Progenitor cell of endocrine pancreas (in vitro differentiated cells): ENCODE results near the gene QRICH1. TPM values are rescaled to one million over a fixed set of nuclear protein-coding genes. Genes with fewer than 3 reads are reported as not detected.
A peak's percentile ranks its signal among the peaks of the same experiment; 100 is the strongest.

ENCODE experiments used
- DNase-seq: peaks from one replicate; pipeline ENCODE4 v3.0.0; 2021; ENCODE audit warnings: low spot score; ENCODE audit not compliant: unreplicated experiment
- H3K27ac Mint-ChIP-seq: 2 replicates; pipeline ENCODE4 v1.8.0; 2021; ENCODE audit warnings: mild to moderate bottlenecking, moderate library complexity, mixed read lengths
- H3K27me3 Mint-ChIP-seq: 2 replicates; pipeline ENCODE4 v1.8.0; 2021; ENCODE audit warnings: mixed read lengths
- H3K36me3 Mint-ChIP-seq: 2 replicates; pipeline ENCODE4 v1.8.0; 2022; ENCODE audit warnings: mixed read lengths; ENCODE audit not compliant: insufficient read depth
- H3K4me1 Mint-ChIP-seq: 2 replicates; pipeline ENCODE4 v1.8.0; 2021; ENCODE audit warnings: low read depth, mixed read lengths
- H3K4me3 Mint-ChIP-seq: 2 replicates; pipeline ENCODE4 v1.8.0; 2021; ENCODE audit warnings: low read depth, mild to moderate bottlenecking, moderate library complexity, mixed read lengths
- H3K9me3 Mint-ChIP-seq: 2 replicates; pipeline ENCODE4 v1.8.0; 2021; ENCODE audit warnings: low read depth, mixed read lengths
- microRNA-seq: library from miRNA; unstranded; fragments of <30 nt; microRNA quantifications from one replicate; pipeline ENCODE4 v1.1.0, GENCODE V29; 2020; ENCODE audit warnings: borderline number of aligned reads; ENCODE audit not compliant: unreplicated experiment
- total RNA-seq: library from RNA; stranded (reverse); gene quantifications from 2 replicates; pipeline ENCODE4 v1.2.1, GENCODE V29; 2021
- TF ChIP-seq, protein P1 (sequence below): fragments of 200-600 bp; sonication (generic); IDR thresholded peaks from one replicate; pipeline ENCODE4 v1.5.0; 2021; ENCODE audit warnings: antibody characterized with exemption, mild to moderate bottlenecking; ENCODE audit not compliant: unreplicated experiment

QRICH1 gene
- total RNA-seq, 1 donor from 2014 or later, result 130 TPM

GRCh38 chr3:48982016-48982415, 111.9 kb downstream of the QRICH1 start:
- Mint-ChIP-seq H3K27me3 (no peaks in the 10 kb centered on the region), H3K9me3 (no peaks in the 10 kb centered on the region), H3K36me3 (peaks cover 14% of the 10 kb centered on the region), H3K4me1 (no peaks in the 10 kb centered on the region), H3K4me3 (no peak overlapping the region), H3K27ac (no peak overlapping the region)
- TF ChIP-seq, protein P1, sequence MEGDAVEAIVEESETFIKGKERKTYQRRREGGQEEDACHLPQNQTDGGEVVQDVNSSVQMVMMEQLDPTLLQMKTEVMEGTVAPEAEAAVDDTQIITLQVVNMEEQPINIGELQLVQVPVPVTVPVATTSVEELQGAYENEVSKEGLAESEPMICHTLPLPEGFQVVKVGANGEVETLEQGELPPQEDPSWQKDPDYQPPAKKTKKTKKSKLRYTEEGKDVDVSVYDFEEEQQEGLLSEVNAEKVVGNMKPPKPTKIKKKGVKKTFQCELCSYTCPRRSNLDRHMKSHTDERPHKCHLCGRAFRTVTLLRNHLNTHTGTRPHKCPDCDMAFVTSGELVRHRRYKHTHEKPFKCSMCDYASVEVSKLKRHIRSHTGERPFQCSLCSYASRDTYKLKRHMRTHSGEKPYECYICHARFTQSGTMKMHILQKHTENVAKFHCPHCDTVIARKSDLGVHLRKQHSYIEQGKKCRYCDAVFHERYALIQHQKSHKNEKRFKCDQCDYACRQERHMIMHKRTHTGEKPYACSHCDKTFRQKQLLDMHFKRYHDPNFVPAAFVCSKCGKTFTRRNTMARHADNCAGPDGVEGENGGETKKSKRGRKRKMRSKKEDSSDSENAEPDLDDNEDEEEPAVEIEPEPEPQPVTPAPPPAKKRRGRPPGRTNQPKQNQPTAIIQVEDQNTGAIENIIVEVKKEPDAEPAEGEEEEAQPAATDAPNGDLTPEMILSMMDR, result no peak
- DNase-seq, result no peak

GRCh38 chr3:48980295-48980694, 113.6 kb downstream of the QRICH1 start:
- Mint-ChIP-seq H3K4me1 (no peaks in the 10 kb centered on the region), H3K4me3 (no peak overlapping the region), H3K27me3 (no peaks in the 10 kb centered on the region), H3K9me3 (no peaks in the 10 kb centered on the region), H3K27ac (no peak overlapping the region), H3K36me3 (peaks cover 14% of the 10 kb centered on the region)
- DNase-seq, result no peak
- TF ChIP-seq, protein P1, result no peak

Small RNA genes lying within 50 kb of the gene (microRNA-seq; reads per million reads assigned to microRNA genes)
- 9,316 reads per million, percentile 92 among the genes with 10 or more reads in this experiment for gene MIR191
- gene MIR425, result 18,739 reads per million, percentile 97 among the genes with 10 or more reads in this experiment
- 2.4 reads per million for gene MIR6890

Other genes starting within 250 kb of the QRICH1 start
- gene PRKAR2A, start 246.2 kb downstream of the QRICH1 start, total RNA-seq, result 30.0 and 34.5 TPM in 2 replicates
- 14.2 and 17.1 TPM in 2 replicates for gene SLC25A20, start 195.2 kb downstream of the QRICH1 start, total RNA-seq
- gene ARIH2, start 175.2 kb downstream of the QRICH1 start, total RNA-seq, result 105 and 121 TPM in 2 replicates
- gene P4HTM, start 103.8 kb downstream of the QRICH1 start, total RNA-seq, result 45.3 and 48.4 TPM in 2 replicates
- 369 and 414 TPM in 2 replicates for gene WDR6, start 86.7 kb downstream of the QRICH1 start, total RNA-seq
- gene DALRD3, start 75.5 kb downstream of the QRICH1 start, total RNA-seq, result 44.1 and 45.5 TPM in 2 replicates
- gene NDUFAF3, start 72.0 kb downstream of the QRICH1 start, total RNA-seq, result 46.1 and 49.5 TPM in 2 replicates
- gene IMPDH2, start 64.7 kb downstream of the QRICH1 start, total RNA-seq, result 197 and 206 TPM in 2 replicates
- gene QARS1, start 10.7 kb upstream of the QRICH1 start, total RNA-seq, result 402 and 417 TPM in 2 replicates
- gene USP19, start 26.8 kb upstream of the QRICH1 start, total RNA-seq, result 76.2 and 81.1 TPM in 2 replicates
- gene LAMB2, start 39.0 kb upstream of the QRICH1 start, total RNA-seq, result 273 and 278 TPM in 2 replicates
- gene CCDC71, start 72.3 kb upstream of the QRICH1 start, total RNA-seq, result 28.6 and 29.8 TPM in 2 replicates
- gene KLHDC8B, start 77.5 kb upstream of the QRICH1 start, total RNA-seq, result 38.7 and 41.4 TPM in 2 replicates
- 14.8 and 15.1 TPM in 2 replicates for gene C3orf62, start 183.2 kb upstream of the QRICH1 start, total RNA-seq
- 55.1 and 56.6 TPM in 2 replicates for gene USP4, start 246.0 kb upstream of the QRICH1 start, total RNA-seq